AG04450 (cell line): ENCODE measurements around the gene GFOD1. TPM values are rescaled to one million over a fixed set of nuclear protein-coding genes. Genes with fewer than 3 reads are reported as not detected.

Source experiments
- CTCF ChIA-PET: fragments of 300-600, 350-600 bp; formaldehyde crosslinking; extraction: SDS; loops from one replicate; lab custom pipeline; 2022; ENCODE audit warnings: antibody characterized with exemption, inconsistent platforms; lab: Charles Lee
- POLR2A ChIA-PET: fragments of 350-600 bp; formaldehyde crosslinking; extraction: SDS; loops from one replicate; lab custom pipeline; 2021; ENCODE audit warnings: antibody characterized with exemption, inconsistent platforms; lab: Yijun Ruan, JAX
- DNase-seq: peaks from one replicate; pipeline ENCODE4 v3.0.0-alpha.2; 2011; ENCODE audit warnings: low read depth, low spot score
- H3K27ac ChIP-seq: one replicate; pipeline ENCODE4 v1.5.1; 2012; ENCODE audit warnings: low read depth, low read length, control low read depth
- H3K27me3 ChIP-seq: one replicate; pipeline ENCODE4 v1.6.0; 2012; ENCODE audit warnings: low read length; ENCODE audit not compliant: control insufficient read depth, insufficient read depth
- H3K4me3 ChIP-seq: 2 replicates; pipeline ENCODE4 v1.5.1; 2011; ENCODE audit warnings: mild to moderate bottlenecking, low read depth, low read length, control low read depth
- H3K9me3 ChIP-seq: 2 replicates; pipeline ENCODE4 v1.5.1; 2012; ENCODE audit warnings: low read length; ENCODE audit not compliant: control insufficient read depth, insufficient read depth
- CTCF ChIP-seq: IDR thresholded peaks from 2 replicates; pipeline ENCODE4 v1.5.1; 2011; ENCODE audit warnings: low read depth, low read length, control low read depth, inconsistent platforms
- polyA plus RNA-seq: library from polyadenylated mRNA; depleted of rRNA; stranded (reverse); fragments of >200 nt; gene quantifications from 2 replicates; pipeline ENCODE4 v1.2.3, GENCODE V29; 2011

GFOD1 gene
- polyA plus RNA-seq, 1 experiment = 3.0 TPM

GRCh38 chr6:13441778-13442177 is 45.6 kb downstream of the GFOD1 start:
- H3K27ac ChIP-seq = no peak overlapping the region
- POLR2A ChIA-PET = no interaction called here
- H3K4me3 ChIP-seq = no peak overlapping the region
- H3K27me3 ChIP-seq = no peaks in the 10 kb centered on the region
- no peaks in the 10 kb centered on the region for H3K9me3 ChIP-seq
- DNase-seq = no peak
- CTCF ChIA-PET = no interaction called here
- TF ChIP-seq CTCF = no peak

- ChIA-PET POLR2A (interaction anchor here (1.4 kb wide), 1 partner anchor 85 kb away, joined by 8 read pairs; no protein-coding TSS in a partner anchor), CTCF (interaction anchor here (0.8 to 0.9 kb wide), 3 partner anchors 11 to 135 kb away, joined by 3 to 4 read pairs (median 4); partner anchors contain the start of gene SIRT5)
- no peak for TF ChIP-seq CTCF
- H3K4me3 ChIP-seq = no peak overlapping the region
- H3K9me3 ChIP-seq = no peaks in the 10 kb centered on the region
- H3K27ac ChIP-seq = no peak overlapping the region
- DNase-seq = no peak
- H3K27me3 ChIP-seq = no peaks in the 10 kb centered on the region
Measured at GRCh38 chr6:13439644-13440043, 47.8 kb downstream of the GFOD1 start.

GRCh38 chr6:13438126-13438525 is 49.3 kb downstream of the GFOD1 start:
- Histone ChIP-seq H3K9me3 (no peaks in the 10 kb centered on the region), H3K4me3 (no peak overlapping the region), H3K27ac (no peak overlapping the region), H3K27me3 (no peaks in the 10 kb centered on the region)
- CTCF ChIA-PET = no interaction called here
- DNase-seq = no peak
- no peak for TF ChIP-seq CTCF
- POLR2A ChIA-PET = no interaction called here

- no peak for DNase-seq
- Histone ChIP-seq H3K4me3 (no peak overlapping the region), H3K27me3 (no peaks in the 10 kb centered on the region), H3K9me3 (no peaks in the 10 kb centered on the region), H3K27ac (no peak overlapping the region)
- ChIA-PET POLR2A (no interaction called here), CTCF (interaction anchor here (0.8 kb wide), 1 partner anchor 23 kb away, joined by 3 read pairs; no protein-coding TSS in a partner anchor)
- no peak for TF ChIP-seq CTCF
Measured at GRCh38 chr6:13437218-13437996, 50.0 kb downstream of the GFOD1 start.
